Keratinocyte (primary cell): ENCODE data around the gene TBC1D5.

ENCODE experiments used
- EZH2 ChIP-seq: IDR thresholded peaks from one replicate; pipeline ENCODE4 v1.6.1; 2012; ENCODE audit warnings: inconsistent platforms, mild to moderate bottlenecking, low read length, moderate library complexity
- TF ChIP-seq, protein P1 (sequence below), 3 experiments: IDR thresholded peaks in 1 of 3; conservative IDR thresholded peaks in 1 of 3; optimal IDR thresholded peaks in 1 of 3; 2 replicates in 2 of 3; 3 replicates in 1 of 3; pipeline versions ENCODE3 to v1.5.1; 2011; ENCODE audit warnings: low read length in 3 of 3, mild to moderate bottlenecking in 3 of 3, moderate library complexity in 2 of 3, control low read depth in 1 of 3, inconsistent platforms in 1 of 3; ENCODE audit not compliant: insufficient read depth in 2 of 3; ENCODE audit errors: extremely low read depth in 1 of 3

DNA sequence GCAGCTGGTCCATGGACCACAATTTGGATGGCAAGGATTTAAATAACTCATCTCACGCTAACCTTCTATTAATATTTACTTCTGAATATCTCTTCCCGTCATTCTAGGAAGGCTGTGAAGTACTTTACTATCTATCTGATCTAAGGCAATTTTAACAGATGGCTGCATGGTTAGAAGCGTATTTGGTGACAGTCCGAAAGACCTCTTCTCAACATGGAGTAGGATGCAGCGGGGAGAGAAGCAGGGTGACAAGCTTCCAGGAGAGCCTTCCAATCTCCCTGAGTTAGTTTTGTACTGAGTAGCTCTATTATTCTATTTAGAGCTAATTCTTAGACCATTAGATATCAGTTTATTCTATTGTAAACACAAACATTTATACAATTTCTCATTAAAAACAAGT lies 548.3 kb downstream of the TBC1D5 start:
- TF ChIP-seq, protein P1, sequence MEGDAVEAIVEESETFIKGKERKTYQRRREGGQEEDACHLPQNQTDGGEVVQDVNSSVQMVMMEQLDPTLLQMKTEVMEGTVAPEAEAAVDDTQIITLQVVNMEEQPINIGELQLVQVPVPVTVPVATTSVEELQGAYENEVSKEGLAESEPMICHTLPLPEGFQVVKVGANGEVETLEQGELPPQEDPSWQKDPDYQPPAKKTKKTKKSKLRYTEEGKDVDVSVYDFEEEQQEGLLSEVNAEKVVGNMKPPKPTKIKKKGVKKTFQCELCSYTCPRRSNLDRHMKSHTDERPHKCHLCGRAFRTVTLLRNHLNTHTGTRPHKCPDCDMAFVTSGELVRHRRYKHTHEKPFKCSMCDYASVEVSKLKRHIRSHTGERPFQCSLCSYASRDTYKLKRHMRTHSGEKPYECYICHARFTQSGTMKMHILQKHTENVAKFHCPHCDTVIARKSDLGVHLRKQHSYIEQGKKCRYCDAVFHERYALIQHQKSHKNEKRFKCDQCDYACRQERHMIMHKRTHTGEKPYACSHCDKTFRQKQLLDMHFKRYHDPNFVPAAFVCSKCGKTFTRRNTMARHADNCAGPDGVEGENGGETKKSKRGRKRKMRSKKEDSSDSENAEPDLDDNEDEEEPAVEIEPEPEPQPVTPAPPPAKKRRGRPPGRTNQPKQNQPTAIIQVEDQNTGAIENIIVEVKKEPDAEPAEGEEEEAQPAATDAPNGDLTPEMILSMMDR (optimal IDR thresholded peaks at IDR 0.05 in 1 of 3, IDR thresholded peaks at IDR 0.05 in 1 of 3, conservative IDR thresholded peaks at IDR 0.05 in 1 of 3; ENCODE audit: extremely low read depth in 1 of 3, insufficient read depth in 2 of 3, low read length in 3 of 3), result no peak
- TF ChIP-seq EZH2, result no peak
